HG03521 (cell line): ENCODE results near the gene TIMP3.

Source experiments
- ATAC-seq: cut with Tn5 transposase; IDR thresholded peaks from one replicate; pipeline ENCODE4 v1.9.1; 2021; ENCODE audit warnings: mild to moderate bottlenecking, moderate library complexity; ENCODE audit not compliant: unreplicated experiment

Gene TIMP3

DNA sequence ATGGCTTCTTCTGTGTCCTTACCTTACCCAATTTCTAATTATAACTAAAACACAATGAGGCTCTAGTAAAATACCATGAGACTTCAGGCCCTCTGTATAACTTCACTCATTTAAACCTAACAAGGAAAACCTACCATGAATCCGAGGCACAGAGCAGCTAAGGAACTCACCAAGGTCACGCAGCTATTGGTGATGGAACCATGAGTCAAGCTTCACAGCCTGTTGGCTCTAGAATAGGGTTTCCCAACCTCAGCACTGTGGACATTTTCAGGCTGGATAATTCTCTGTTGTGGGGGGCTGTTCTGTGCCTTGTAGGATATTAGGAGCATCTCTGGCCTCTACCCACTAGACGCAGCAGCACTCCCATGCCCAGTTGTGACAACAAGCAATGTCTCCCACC, 75.7 kb downstream of the TIMP3 start:
- ATAC-seq, result no peak

DNA sequence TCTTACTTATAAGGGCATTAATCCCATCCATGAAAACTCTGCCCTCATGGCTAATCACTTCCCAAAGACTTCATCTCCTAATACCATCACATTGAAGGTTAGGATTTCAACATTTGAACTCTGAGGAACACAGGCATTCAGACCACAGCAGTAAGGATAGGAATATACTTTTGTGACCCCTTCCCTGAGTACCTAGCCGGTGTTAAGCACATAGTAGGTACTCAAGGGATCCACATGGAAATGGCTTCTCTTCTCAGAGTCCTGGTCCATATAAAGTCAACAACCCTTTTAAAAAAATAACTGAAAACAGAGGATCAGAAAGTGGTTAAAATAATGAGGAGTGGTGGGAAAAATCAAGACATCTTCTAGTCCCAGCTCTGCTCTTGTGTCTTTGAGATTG, 78.0 kb downstream of the TIMP3 start:
- no peak for ATAC-seq

DNA sequence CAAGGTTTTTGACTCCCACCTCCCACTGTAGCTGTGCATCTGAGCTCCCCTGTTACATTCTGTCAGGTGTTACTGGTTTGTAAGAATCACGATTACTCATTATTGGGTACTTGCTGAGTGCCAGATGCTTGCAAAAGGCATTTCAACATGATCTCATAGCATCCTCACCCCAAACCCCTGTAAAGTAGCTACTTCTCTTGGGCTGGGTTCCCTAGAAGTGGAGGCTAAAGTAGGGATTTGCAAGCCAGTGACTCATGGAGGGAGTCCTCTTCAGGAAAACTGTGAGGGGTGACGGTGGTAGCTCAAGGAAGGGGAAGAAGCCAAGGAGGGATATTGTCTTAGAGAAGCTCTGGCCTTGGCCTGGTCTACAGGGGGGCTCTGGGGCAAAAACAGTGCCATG, 78.6 kb downstream of the TIMP3 start:
- no peak for ATAC-seq

DNA sequence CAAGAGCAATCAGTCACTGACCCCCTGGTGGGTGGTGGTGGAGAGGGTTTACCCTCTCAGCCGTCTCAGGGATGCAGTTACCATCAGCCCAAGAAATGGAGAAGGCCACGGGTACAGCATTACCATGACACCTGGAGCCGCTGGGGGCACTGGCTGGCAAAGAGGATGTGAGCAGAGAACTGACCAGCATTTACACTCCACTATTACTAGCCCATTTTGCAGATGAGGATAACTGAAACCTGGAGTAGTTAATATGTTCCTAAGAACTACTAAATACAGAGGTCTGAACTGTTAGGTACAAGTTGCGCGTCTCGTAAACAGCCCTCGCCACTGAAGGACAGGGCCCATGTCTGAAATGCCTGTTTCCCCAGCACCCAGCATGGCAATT, 79.0 kb downstream of the TIMP3 start:
- ATAC-seq, result no peak

DNA sequence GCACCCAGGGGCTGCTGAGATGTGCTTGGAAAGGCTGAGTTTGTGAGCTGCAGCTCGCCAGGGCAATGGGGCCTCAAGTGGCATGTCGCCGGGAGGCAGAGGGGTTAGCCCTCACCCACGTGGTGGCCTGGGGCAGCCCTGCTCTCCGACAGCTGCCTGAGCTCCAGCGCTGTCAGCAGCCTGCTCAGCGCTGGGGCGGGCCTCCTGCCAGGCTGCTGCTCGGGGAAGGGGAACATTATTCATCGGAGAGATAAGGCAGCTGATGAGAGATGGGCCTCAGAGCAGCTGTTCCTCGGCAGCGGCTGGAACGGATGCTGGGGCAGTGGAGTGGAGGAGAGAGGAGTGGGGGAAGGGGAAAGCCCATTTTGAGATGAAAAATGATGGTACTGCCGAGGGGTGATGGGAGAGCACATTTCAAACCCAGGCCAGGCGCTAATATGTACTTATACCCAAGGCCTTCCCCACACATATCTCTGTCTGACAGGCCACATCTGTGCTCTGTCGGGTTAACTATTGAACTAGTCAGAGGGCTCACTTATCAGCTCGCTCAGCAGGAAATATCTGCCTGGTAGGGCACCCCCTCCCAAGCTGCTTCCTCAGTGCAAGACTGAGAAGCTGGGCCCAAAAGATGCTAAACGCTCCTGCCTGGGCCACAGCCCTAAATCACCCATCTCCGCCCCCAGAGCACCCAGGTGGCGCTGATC, 79.5 kb downstream of the TIMP3 start:
- no peak for ATAC-seq

DNA sequence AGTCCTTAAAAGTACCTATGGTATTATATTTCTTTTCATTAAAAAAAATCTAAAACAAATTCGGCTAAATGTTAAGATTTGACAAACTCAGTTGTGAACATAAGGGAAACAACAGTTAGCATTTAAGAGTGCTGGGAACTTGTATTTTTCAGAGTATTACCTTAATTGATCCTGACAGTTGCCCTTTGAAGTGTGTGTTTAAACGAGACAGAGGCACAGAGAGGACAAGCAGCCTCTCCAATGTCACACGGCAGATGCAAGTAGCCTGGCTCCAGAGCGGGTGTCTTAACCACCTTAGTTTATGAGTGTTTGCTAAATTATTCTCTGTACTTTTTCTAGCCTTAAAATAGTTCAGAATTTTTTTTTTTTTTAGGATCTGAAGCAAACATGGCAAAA, 80.9 kb downstream of the TIMP3 start:
- no peak for ATAC-seq

DNA sequence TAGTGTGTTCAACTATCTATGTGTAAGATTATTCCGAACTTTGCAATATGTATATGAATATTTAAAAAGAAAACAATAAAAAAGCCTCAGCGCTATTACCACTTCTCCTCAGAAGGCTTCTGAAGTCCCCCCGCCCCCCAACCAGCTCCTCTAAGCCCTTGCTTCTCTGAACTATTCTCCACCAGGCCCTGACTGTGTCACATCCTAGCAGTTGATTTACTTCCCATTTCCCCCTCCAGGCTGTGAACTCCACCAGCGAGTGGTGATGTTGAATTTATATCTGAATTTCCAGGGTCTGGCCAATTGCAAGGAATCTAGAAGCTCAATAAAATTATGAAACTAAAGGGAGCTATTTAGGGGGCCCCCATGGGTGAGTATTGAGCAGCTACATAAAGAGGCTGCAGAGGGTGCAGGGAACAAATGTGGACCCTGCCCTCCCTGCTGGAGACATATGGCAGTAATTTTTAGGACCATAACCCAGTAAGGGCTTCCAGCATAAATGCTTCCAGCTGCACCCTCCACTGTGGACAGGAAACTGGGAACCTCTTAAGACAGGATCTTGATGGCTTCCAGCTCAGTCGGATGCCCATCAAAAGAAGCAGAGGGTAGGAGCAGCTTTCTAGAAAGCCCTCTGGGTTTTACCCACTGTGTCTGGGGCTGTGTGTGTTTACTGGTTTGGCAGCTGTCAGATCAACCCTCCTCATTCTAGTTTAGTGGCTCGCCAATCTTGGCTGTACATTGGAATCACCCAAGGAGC, 81.4 kb downstream of the TIMP3 start:
- ATAC-seq, result no peak

DNA sequence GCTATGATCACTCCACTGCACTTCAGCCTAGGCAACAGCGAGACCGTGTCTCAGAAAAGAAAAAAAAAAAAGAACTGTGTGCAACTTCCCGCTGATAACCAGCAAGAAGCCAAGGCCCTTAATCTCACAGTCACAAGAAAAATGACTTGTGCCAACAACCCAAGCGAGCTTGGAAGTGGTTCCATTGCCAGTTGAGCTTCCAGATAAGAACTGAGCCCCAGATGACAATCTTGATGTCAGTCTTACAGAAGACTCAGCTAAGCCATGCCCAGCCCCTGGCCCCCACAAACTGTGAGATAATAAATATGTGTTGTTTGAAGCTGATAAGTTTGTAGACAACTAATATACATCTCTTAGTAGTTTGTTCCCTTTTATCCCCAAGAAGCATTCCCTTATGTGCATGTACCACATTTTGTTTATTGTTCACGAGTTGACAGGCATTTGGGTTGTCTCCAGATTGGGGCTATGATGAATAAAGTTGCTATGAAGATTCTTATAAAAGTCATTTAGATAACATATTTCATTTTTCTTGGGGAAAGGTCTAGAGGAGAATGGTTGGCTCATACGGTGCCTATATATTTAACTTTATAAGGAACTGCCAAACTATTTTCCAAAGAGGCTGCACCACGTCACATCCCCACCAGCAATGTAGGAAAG, 85.9 kb downstream of the TIMP3 start:
- no peak for ATAC-seq

DNA sequence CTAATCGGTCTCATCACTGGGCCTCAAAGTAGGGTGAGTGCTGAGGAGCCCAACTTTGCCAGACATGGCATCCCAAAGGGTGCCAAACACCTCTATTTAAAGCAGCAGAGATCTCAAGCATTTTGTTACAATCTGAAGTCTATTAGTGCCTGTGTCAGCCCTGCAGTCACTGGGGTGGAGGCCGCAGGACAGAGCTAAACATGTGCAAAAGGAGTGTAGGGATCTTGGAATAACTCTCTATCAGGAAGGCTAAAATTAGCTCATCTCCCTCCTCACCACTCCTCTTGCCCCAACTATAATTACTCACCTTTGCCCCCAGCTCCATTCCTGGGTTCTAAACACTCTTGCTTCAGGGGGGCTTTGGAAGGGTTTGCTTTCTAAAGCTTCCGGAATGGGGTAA, 87.5 kb downstream of the TIMP3 start:
- ATAC-seq, result no peak

DNA sequence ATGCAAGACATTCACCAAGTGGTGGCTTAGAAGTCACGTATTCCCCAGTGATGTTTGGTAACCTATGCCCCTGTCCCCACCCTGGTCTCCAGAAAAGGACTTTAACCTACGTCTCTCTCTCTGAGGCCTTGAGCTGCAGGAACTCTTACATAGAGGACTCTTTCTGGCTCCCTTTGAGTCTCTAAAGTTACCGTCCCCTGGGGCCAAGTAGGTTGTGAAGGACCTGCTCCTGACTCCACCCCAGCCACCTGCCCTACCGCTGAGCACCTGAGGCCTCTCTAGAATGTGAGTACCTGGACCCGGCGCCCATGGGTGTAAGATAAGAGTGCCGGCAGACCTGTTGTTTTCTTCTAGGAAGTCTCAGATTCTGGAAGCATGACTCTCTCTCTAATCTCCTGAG, 95.4 kb downstream of the TIMP3 start:
- ATAC-seq, result no peak

DNA sequence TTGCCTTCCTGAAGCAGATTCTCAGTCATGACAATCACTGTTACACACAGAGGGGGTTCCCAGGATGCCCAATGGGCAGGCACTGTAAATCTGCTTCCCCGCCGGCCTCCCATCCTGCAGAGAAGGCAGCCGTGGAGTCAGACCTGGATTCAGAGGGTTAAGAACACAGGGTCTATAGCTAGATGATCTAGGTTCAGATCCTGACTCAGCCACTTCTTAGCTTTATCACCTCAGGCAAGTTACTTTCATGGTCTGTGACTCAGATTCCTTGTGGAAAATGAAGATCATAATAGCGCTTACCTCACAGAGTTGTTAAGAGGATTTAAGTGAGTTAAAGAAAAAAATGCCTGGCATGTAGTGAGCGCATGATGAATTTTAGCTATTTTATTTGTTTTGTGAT, 95.9 kb downstream of the TIMP3 start:
- ATAC-seq, result no peak

DNA sequence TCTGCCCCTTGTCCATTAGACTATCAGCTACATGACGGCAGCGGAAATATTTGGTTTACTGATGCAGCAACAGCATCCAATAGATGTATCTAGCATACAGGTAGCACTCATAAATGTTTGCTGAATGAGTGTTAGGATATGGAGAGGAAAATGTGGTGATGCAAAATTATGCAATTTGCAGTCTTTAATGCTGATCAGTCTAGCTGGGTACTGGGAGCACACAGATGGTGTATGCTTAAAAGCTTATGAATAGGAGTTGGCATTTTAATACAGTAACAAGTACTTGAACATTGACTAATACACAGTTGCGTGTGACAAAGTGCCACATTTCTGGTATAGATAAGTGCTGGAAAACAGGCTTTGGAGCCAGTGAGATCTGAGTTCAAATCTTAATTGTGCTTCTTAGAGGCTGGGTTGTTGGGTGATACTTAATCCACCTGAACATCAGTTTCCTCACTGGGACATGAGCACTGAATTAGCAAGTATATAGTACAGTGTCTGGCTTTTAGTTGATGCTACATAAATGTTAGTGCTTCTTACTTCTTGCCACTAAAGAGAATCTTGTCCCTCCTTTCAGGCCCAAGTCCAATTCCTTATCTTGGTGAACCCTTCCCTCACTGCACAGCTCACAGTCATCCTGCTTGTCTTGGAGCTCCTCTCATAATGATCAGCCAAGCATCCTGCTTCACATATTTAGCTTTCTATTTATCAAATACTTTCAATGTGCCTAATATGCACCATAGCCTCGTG, 99.6 kb downstream of the TIMP3 start:
- ATAC-seq, result no peak

DNA sequence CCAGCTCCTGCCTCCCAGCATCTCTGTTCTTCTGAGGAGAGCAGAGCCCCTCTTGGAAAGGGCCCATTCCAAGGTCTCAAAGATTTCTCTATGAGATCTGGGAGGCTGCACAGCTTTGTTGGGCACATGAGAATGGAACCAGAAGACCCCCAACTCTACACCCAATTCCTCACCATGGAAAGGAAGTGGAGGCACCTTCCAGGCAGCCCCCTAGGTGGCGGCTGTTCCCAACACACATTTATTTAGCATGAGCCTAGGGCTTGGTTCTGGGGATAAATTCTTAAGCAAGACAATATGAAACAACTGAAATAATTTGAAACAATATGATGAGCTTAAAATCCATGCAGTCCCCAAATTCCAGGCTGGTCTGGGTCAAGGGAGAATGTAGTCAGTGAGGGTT, 100.4 kb downstream of the TIMP3 start:
- ATAC-seq, result no peak

DNA sequence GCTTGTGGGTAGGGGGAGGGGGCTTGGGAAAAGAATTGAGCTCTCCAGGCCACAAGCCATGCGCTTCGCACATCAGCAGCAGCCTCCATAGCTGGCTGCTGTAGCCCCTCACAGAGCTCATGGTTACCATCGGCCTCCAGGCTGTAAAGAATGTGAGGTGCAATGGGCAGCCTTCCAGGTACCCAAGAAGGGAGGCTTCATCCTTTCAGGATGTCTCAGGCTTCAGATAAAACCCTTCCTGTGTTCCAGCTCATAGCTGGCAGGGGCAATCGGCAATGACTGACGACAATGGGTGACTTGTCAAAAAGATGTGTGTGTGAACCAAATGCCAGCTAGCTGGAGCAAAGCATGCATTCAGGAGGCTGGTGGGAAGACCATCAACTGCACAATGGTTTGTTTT, 102.0 kb downstream of the TIMP3 start:
- no peak for ATAC-seq

DNA sequence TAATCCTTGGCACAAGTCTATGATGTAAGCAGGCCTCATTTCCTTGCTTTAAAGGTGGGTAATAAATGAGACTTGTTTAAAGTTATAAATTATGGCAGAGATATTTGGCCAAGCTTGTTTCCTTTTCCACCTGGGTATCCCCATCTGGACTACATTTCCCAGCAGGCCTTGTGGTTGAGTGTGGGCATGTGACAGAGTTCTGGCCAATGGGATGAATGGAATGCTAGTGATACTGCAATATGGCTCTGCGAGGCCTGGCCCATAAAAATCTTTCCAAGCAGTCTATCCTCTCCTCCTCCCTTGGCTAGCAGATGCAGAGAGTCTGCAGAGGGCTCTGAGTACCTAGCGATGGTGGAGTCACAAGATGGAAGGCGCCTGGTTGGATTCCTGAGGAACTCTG, 102.5 kb downstream of the TIMP3 start:
- ATAC-seq, result no peak

DNA sequence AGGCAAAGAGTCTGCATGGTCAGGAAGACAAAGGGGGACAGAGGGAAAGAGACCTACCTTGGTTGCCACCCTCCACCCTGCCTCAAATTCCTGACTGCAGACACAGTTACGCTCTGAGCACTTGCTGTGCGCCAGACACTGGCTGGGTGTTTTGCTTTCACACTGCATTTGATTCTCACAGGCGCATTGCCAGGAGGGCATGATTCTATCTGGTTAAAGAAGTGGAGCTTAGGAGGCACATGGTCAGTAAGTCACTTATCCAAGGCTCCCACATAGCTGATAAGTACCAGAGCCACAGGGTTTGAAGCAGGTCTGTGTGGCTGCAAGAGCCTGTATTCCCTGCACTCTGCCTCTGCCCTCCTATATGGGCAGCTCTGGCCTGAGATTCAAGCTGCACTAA, 103.9 kb downstream of the TIMP3 start:
- ATAC-seq, result no peak

DNA sequence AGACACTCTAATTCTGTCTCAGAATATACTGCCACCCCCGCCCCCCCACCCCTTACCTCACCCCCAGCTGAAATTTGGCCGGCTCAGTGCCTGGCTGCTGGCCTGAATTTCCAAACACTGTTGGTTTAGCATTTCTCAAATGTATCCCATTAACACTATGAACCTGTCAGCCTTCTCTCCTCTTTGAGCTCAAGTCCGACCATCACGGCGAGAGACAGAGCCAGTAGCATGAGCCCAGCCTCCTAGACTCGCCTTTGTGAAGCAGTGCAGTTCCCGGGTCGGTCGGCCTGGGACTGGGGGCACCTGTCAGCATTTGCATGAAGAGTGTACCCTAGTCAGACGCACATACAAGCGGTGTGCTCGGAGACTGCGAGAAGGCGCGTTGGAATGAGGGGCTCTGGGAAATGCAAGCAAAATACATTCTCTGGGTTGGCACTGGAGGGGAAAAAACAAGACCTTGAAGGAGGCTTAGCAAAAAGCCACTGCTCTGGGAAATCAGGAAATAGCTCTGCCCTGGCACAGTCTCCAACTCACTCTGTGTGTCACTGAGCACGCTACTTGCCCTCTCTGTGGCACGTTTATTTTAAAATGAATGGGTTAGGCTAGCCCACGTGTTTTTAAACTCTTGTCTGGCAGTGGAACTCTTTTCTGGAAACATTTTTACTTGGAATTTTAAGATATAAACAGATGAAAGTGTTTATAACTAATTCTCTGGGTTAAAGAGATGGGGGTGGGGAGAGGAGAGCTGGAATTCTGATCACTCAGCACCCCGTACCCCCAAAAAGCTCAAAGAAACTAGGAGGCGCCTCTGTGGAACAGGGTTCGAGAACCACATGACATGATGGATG, 108.3 kb downstream of the TIMP3 start:
- no peak for ATAC-seq

DNA sequence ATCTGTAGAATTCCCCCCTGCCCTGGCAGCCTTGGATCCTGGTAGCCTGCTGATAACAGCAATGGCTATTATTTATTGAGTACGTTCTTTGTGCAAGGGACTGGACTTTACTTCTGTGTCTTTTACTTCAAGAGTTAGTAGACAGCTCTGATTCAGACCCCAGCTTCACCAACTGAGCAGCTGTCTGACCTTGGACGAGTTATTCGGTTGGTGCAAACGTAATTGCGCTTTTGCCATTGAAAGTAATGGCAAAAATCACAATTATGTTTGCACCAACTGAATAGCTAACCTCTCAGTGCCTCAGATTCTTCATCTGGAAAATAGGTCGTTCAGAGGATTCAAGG, 108.9 kb downstream of the TIMP3 start:
- ATAC-seq, result no peak

DNA sequence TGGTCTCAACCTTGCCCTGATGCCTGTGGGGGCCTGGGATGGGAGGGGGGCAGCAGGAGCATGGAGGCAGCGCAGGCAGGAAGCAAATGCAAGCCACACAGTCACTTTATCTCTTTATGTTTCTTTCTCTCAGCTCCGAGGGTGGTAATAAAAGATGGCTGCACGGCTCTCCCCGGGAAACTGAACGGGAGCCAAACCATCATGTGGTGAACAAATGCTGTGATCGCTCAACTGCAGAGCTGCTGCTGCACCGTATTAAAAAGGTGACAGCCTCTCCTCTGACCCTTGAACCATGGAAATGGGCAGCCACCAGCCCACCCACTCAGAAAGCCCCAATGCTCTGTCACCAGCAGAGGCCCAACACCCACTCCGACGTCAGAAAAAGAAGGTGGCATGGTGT, 110.0 kb downstream of the TIMP3 start:
- ATAC-seq, result no peak
